GM19397 (cell line): ENCODE results near the gene FRMD4A.
"Not testable (repeated sequence)": the region's sequence is repeated elsewhere in the genome, so short reads cannot be mapped to it uniquely, and the experiment has no call there.

Experiments
- ATAC-seq: cut with Tn5 transposase; IDR thresholded peaks from one replicate; pipeline ENCODE4 v1.9.1; 2021; ENCODE audit warnings: mild to moderate bottlenecking, moderate library complexity; ENCODE audit not compliant: unreplicated experiment

The FRMD4A gene

DNA sequence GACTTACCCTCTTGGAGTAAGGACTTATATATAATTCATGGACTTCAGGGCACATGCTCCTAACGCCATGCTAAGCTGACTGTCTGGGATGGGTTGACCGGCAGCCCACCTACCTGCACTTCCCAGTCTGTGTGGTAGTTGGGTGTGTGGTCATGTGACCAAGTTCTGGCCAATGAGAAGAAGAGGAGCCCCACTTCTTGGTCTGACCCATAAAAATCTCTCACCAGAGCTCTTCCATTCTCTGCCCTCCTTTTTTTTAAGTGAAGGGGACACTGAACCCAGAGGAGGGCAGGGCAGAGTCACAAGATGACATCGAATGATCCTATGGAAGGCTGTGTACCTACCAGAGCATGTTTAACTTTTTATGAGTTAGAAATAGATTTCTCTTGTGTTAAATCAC, 370.1 kb downstream of the FRMD4A start:
- no peak for ATAC-seq

- no peak for ATAC-seq
Observed at GRCh38 chr10:13959443-13960359, 371.0 kb downstream of the FRMD4A start.

GRCh38 chr10:13957856-13958255, 372.9 kb downstream of the FRMD4A start:
- ATAC-seq: no peak

- no peak for ATAC-seq
Observed at GRCh38 chr10:13956826-13957225, 373.9 kb downstream of the FRMD4A start.

DNA sequence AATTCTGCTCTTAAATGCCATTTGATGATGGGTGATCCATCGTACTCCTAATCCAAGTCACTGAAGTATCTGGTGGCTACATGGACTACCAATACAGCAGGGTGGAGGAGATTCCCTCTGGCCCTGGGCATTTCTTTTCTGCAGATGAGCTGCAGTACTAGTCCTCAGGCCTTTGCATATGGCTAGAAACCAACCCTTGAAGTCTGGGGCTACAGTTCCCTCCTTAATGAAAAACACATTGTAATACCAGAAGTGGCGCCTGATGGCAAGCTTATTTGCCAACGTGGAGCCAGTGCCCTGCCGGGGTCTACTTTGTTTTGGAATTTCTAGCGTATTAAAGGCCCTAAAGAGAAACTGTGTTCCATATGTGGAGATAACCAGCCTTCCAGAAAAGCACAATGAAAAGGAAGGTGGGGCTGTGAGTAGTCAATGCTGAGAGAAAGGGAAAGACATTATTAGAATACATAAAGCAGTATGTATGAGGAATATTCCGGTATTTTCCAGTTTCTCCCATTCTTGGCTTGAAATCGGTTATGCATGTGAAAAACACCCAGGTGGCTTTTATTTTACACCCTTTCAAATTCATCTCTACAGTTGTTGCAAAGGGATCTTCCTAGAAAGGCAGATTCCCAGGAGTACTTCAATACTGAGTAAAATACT, 375.2 kb downstream of the FRMD4A start:
- no peak for ATAC-seq

DNA sequence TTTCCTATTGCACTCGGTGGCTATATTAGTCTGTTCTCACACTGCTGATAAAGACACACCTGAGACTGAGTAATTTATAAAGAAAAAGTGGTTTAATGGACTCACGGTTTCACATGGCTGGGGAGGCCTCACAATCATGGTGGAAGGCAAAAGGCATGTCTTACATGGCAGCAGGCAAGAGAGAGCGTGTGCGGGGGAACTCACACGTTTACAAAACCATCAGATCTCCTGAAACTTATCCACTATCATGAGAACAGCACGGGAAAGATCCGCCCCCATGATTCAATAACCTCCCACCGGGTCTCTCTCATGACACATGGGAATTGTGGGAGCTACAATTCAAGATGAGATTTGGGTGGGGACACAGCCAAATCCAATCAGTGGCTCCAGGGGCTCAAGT, 376.5 kb downstream of the FRMD4A start:
- not testable (repeated sequence) for ATAC-seq

DNA sequence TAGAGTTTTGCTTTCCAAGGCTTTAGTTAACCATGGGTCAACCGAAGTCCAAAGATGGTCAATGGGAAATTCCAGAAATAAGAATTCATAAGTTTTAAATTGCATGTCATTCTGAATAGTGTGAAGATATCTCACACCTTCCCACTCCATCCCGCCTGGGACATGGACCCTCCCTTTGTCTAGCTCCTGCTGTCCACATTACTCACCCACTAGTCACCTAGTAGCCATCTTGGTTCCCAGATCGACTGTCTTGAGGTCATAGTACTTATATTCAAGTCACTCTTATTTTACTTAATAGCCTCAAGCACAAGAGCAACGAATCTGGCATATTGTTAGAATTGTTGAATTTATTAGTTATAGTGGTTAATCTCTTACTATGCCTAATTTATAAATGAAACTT, 377.4 kb downstream of the FRMD4A start:
- no peak for ATAC-seq

- no peak for ATAC-seq
Observed at GRCh38 chr10:13950543-13950939, 380.2 kb downstream of the FRMD4A start.

DNA sequence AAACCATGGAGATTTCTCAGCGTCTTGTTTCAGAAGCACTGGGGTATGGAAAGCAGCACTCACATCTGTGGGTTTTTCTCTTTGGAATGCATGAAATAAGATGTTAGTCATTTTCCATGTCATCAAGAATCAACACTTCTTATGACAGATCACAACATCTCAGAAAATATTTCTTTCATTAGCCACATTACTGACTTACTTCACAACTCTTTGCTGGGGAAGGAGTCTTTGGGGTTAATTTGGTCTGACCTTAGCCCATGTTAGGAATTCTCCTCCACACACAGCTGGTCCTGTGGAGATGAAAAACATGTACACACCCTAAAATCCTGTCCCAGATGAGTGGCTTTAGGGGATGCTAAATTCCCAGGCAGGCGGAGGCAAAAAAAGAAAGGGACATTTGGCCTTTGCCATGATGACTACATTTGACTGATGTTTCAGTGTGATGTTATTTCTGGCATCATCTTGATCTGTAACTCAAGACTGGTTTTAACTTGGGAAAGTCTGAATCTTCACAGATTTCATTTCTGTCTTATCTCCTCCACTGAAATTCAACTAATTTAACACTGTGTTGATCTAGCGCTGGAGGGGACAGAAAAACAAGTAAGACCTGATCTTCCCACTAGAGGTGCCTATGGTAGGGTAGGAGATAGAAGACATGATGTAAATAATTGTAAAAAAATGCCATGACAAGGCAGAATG, 380.7 kb downstream of the FRMD4A start:
- ATAC-seq: no peak

GRCh38 chr10:13946209-13946460, 384.6 kb downstream of the FRMD4A start:
- no peak for ATAC-seq

GRCh38 chr10:13945390-13946208, 385.1 kb downstream of the FRMD4A start:
- no peak for ATAC-seq

DNA sequence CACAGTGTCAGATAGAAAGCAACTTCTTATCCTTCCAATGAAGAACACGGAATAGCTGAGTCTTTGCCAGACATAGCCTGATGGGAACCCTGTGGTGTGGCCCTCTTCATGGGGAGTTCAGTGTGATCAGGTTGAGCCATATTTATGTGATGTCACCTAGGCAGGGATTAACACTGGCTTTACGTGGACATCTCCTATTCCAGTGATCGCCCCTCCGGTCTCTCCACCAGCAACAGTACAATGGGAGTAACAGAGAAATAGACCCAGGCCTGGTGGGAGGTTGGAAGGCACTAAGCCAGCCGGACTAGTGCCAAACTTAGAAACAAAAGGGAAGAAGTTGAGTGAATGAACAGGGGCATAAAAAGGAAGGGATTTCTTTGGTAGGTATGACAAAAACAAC, 385.9 kb downstream of the FRMD4A start:
- no peak for ATAC-seq

DNA sequence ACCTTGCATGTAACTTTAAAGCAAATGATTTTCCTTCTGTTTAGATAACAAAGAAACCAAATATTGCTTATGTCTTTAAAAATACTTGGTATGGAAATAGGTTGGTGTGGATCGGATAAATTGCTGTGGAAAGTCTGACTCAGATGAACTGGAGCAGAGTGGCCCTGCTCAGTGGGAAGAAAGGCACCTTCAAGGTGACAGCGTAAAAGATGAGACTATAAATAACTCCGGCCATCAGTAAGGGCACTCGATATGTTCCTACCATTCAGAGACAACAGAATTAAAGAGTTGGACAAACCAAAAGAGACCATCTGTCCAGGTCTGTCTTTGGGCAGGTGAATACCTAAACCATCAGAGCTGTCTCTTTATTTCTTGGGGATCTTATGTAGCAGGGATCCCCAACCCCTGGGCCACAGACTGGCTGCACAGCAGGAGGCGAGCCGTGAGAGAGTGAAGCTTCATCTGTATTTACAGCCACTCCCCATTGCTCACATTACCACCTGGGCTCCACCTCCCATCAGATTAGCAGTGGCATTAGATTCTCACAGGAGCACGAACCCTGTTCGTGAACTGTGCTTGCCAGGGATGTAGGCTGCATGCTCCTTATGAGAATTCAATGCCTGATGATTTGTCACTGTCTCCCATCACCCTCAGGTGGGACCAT, 386.9 kb downstream of the FRMD4A start:
- ATAC-seq: no peak

GRCh38 chr10:13942035-13942434, 388.7 kb downstream of the FRMD4A start:
- no peak for ATAC-seq

- ATAC-seq: no peak
Observed at GRCh38 chr10:13939391-13939790, 391.3 kb downstream of the FRMD4A start.

GRCh38 chr10:13938950-13939349, 391.8 kb downstream of the FRMD4A start:
- ATAC-seq: no peak

GRCh38 chr10:13936826-13937225, 393.9 kb downstream of the FRMD4A start:
- no peak for ATAC-seq

DNA sequence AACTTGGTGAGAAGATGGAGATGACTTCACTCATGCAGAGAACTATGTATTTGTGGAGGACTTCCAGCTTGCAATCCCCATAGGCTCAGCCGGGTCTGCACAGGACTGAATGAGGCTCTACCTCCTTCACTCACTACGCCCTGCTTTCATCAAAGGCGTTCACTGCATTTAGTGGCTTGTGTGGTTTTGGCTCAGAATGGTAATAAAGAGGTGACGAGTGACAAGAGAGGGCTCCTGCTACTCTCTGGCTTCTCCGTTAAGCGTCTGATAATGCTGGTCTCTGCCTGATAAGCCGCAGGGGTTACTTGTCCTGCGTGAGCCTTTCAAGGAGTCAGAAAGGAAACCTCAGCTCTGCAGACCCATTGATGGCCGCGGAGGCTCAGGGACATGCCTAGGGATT, 400.6 kb downstream of the FRMD4A start:
- ATAC-seq: no peak

DNA sequence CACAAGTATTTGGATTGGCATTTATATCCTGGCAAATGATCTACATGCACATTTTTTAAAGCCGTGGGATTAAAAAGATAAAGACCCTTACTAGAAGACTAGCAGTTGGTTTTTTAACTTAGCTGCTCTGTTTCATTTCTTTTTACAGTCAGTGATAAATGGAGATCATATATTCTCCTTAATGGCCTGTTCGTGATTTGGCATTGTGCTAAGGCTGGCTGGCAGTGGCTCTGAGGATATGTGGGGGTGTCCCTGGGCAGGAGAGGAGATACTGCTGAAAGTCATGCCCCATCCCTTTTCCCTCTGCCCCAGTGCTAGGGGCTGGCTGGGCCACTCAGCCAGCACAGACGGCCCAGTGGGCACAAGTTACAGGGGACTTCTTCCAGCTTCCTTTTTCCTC, 402.3 kb downstream of the FRMD4A start:
- no peak for ATAC-seq

- no peak for ATAC-seq
Observed at GRCh38 chr10:13925971-13926780, 404.5 kb downstream of the FRMD4A start.
